OCI-LY1 (cell line): ENCODE results near the gene CCDC138.

Experiments
- H2AFZ ChIP-seq: fragments of 200-600 bp; sonication (generic), shearing (Covaris generic); 2 replicates; pipeline ENCODE4 v1.6.0; 2014; ENCODE audit warnings: antibody characterized with exemption, mild to moderate bottlenecking, low read length
- H3F3A ChIP-seq: fragments of 200-600 bp; sonication (generic), shearing (Covaris generic); 2 replicates; pipeline ENCODE4 v1.6.0; 2014; ENCODE audit warnings: mild to moderate bottlenecking, antibody characterized with exemption, low read length, moderate library complexity; ENCODE audit not compliant: insufficient read depth
- H3K27ac ChIP-seq: fragments of 200-600 bp; sonication (generic); 2 replicates; pipeline ENCODE4 v1.5.1; 2014; ENCODE audit warnings: low read length, mixed run types, mild to moderate bottlenecking, low read depth; ENCODE audit not compliant: poor library complexity, severe bottlenecking
- H3K27me3 ChIP-seq: fragments of 200-600 bp; sonication (generic); 2 replicates; pipeline ENCODE4 v1.6.0; 2014; ENCODE audit warnings: antibody characterized with exemption, mild to moderate bottlenecking, low read length, moderate library complexity; ENCODE audit not compliant: insufficient read depth
- H3K36me3 ChIP-seq: fragments of 200-600 bp; sonication (generic); 2 replicates; pipeline ENCODE4 v1.6.1; 2014; ENCODE audit warnings: mild to moderate bottlenecking, antibody characterized with exemption, low read length, moderate library complexity, mixed read lengths; ENCODE audit not compliant: insufficient read depth
- H3K4me1 ChIP-seq: fragments of 200-600 bp; sonication (generic); 2 replicates; pipeline ENCODE4 v1.5.1; 2014; ENCODE audit warnings: mild to moderate bottlenecking, low read length, moderate library complexity; ENCODE audit not compliant: insufficient read depth, severe bottlenecking
- H3K4me2 ChIP-seq: fragments of 200-600 bp; sonication (generic), shearing (Covaris generic); 2 replicates; pipeline ENCODE4 v1.6.1; 2014; ENCODE audit warnings: low read length
- H3K4me3 ChIP-seq: fragments of 200-600 bp; sonication (generic); 2 replicates; pipeline ENCODE4 v1.5.1; 2014; ENCODE audit warnings: low read length, low read depth, mild to moderate bottlenecking, mixed read lengths; ENCODE audit not compliant: poor library complexity, severe bottlenecking
- H3K79me2 ChIP-seq: fragments of 200-600 bp; shearing (Covaris generic); 2 replicates; pipeline ENCODE4 v1.6.1; 2016; ENCODE audit warnings: mixed run types, low read length, mixed read lengths; ENCODE audit not compliant: insufficient read depth
- H3K9ac ChIP-seq: fragments of 200-600 bp; sonication (generic), shearing (Covaris generic); 2 replicates; pipeline ENCODE4 v1.6.1; 2014; ENCODE audit warnings: mild to moderate bottlenecking, low read length, mixed read lengths
- H3K9me2 ChIP-seq: fragments of 200-600 bp; sonication (generic), shearing (Covaris generic); 2 replicates; pipeline ENCODE4 v1.6.1; 2014; ENCODE audit warnings: low read depth, mild to moderate bottlenecking, low read length, mixed read lengths
- H3K9me3 ChIP-seq: fragments of 200-600 bp; shearing (Covaris generic); 2 replicates; pipeline ENCODE4 v1.6.1; 2014; ENCODE audit warnings: low read length, mixed read lengths
- H4K20me1 ChIP-seq: fragments of 200-600 bp; sonication (generic), shearing (Covaris generic); 2 replicates; pipeline ENCODE4 v1.6.0; 2016; ENCODE audit warnings: mild to moderate bottlenecking, low read length; ENCODE audit not compliant: insufficient read depth
- CTCF ChIP-seq: fragments of 200-600 bp; sonication (generic), shearing (Covaris generic); IDR thresholded peaks from 2 replicates; pipeline ENCODE4 v1.5.1; 2017; ENCODE audit warnings: mild to moderate bottlenecking, antibody characterized with exemption, low read length, moderate library complexity, mixed read lengths
- EZH2 ChIP-seq: fragments of 200-600 bp; sonication (generic), shearing (Covaris generic); IDR thresholded peaks from 2 replicates; pipeline ENCODE4 v1.8.0; 2017; ENCODE audit warnings: borderline replicate concordance, mixed run types, mild to moderate bottlenecking, antibody characterized with exemption, low read length, moderate library complexity, mixed read lengths

The CCDC138 gene

GRCh38 chr2:108845923-108846322 lies 59.4 kb downstream of the CCDC138 start:
- no peak overlapping the region for H3K4me3 ChIP-seq
- H3K4me2 ChIP-seq, result no peak overlapping the region
- no peaks in the 10 kb centered on the region for H3K27me3 ChIP-seq
- H4K20me1 ChIP-seq, result no peaks in the 10 kb centered on the region
- TF ChIP-seq CTCF (no peak), EZH2 (no peak)
- no peaks in the 10 kb centered on the region for H3K4me1 ChIP-seq
- H3F3A ChIP-seq, result no peaks in the 10 kb centered on the region
- 0 out of 2 replicates have a peak, but pooled peaks cover 2% of the 10 kb centered on the region for H3K9me3 ChIP-seq
- no peak overlapping the region for H2AFZ ChIP-seq
- peaks cover 24% of the 10 kb centered on the region for H3K36me3 ChIP-seq
- H3K9me2 ChIP-seq, result no peaks in the 10 kb centered on the region
- H3K27ac ChIP-seq, result no peak overlapping the region
- H3K9ac ChIP-seq, result no peak overlapping the region
- H3K79me2 ChIP-seq, result no peaks in the 10 kb centered on the region

GRCh38 chr2:108847000-108847399 lies 60.4 kb downstream of the CCDC138 start:
- Histone ChIP-seq H3K9me3 (0 out of 2 replicates have a peak, but pooled peaks cover 2% of the 10 kb centered on the region), H3K36me3 (peaks cover 22% of the 10 kb centered on the region), H3K4me2 (no peak overlapping the region), H3K27ac (no peak overlapping the region), H3K27me3 (no peaks in the 10 kb centered on the region), H4K20me1 (no peaks in the 10 kb centered on the region), H3K9ac (no peak overlapping the region), H3K79me2 (no peaks in the 10 kb centered on the region), H3K9me2 (no peaks in the 10 kb centered on the region), H3F3A (no peaks in the 10 kb centered on the region), H3K4me3 (no peak overlapping the region), H2AFZ (no peak overlapping the region), H3K4me1 (no peaks in the 10 kb centered on the region)
- TF ChIP-seq CTCF (no peak), EZH2 (no peak)

GRCh38 chr2:108852375-108852774 lies 65.8 kb downstream of the CCDC138 start:
- H3K4me2 ChIP-seq, result no peak overlapping the region
- no peak overlapping the region for H3K9ac ChIP-seq
- H3F3A ChIP-seq, result no peaks in the 10 kb centered on the region
- no peaks in the 10 kb centered on the region for H3K9me3 ChIP-seq
- H3K79me2 ChIP-seq, result no peaks in the 10 kb centered on the region
- H2AFZ ChIP-seq, result no peak overlapping the region
- no peaks in the 10 kb centered on the region for H3K4me1 ChIP-seq
- no peaks in the 10 kb centered on the region for H3K9me2 ChIP-seq
- H4K20me1 ChIP-seq, result no peaks in the 10 kb centered on the region
- peaks cover 31% of the 10 kb centered on the region for H3K36me3 ChIP-seq
- no peaks in the 10 kb centered on the region for H3K27me3 ChIP-seq
- no peak for TF ChIP-seq EZH2
- no peak for TF ChIP-seq CTCF
- no peak overlapping the region for H3K27ac ChIP-seq
- H3K4me3 ChIP-seq, result no peak overlapping the region
